Breast epithelium (tissue), 4 donors: Measurements from ENCODE around the gene MED20. TPM values are rescaled to one million over a fixed set of nuclear protein-coding genes. Genes with fewer than 3 reads are reported as not detected.

Experiments used
- DNase-seq, 2 donors: peaks; one replicate each; pipeline ENCODE4 v3.0.0-alpha.2; 2019; ENCODE audit warnings: low spot score in 2 of 2
- H3K27ac ChIP-seq, 2 donors: fragments of 200-600 bp; sonication (generic) in 1 of 2; one replicate each; pipeline ENCODE4 v1.5.1; 2016 to 2019; ENCODE audit warnings: mild to moderate bottlenecking in 1 of 2
- H3K27me3 ChIP-seq, 2 donors: fragments of 200-600 bp; sonication (generic) in 1 of 2; one replicate each; pipeline versions ENCODE4 v1.5.1 to v1.6.0; 2017 to 2019; ENCODE audit warnings: control low read depth in 1 of 2, mild to moderate bottlenecking in 1 of 2
- H3K36me3 ChIP-seq: fragments of 200-600 bp; one replicate; pipeline ENCODE4 v1.5.1; 2019
- H3K4me1 ChIP-seq, 2 donors: fragments of 200-600 bp; sonication (generic); one replicate each; pipeline ENCODE4 v1.5.1; 2016 to 2019; ENCODE audit warnings: control low read depth in 1 of 2
- H3K4me3 ChIP-seq, 3 donors: fragments of 200-600 bp; sonication (generic); 1 replicate in 2 of 3; 2 replicates in 1 of 3; pipeline ENCODE4 v1.5.1; 2016 to 2019; ENCODE audit warnings: mild to moderate bottlenecking in 3 of 3, moderate library complexity in 2 of 3
- H3K9me3 ChIP-seq, 2 donors: fragments of 200-600 bp; sonication (generic) in 1 of 2; one replicate each; pipeline ENCODE4 v1.5.1; 2016 to 2019; ENCODE audit warnings: control low read depth in 1 of 2
- CTCF ChIP-seq, 3 donors: fragments of 450-650 bp; IDR thresholded peaks; one replicate each; pipeline ENCODE4 v1.5.1; 2016 to 2017; ENCODE audit warnings: antibody characterized with exemption in 3 of 3, mild to moderate bottlenecking in 3 of 3, moderate library complexity in 3 of 3
- POLR2A ChIP-seq: fragments of 450-650 bp; IDR thresholded peaks from one replicate; pipeline ENCODE4 v1.6.1; 2016; ENCODE audit warnings: antibody characterized with exemption, mild to moderate bottlenecking, moderate library complexity
- POLR2AphosphoS5 ChIP-seq, 3 donors: sonication (generic); formaldehyde crosslinking; IDR thresholded peaks; one replicate each; pipeline ENCODE4 v1.6.1; 2017; ENCODE audit warnings: antibody characterized with exemption in 3 of 3
- intact Hi-C: fragments of 100-400 bp; cut with DNase I; formaldehyde crosslinking; loops from one replicate; pipeline ENCODE4 v1.15.1; 2023; ENCODE audit warnings: low total_unique reads
- total RNA-seq, 3 donors: library from RNA; depleted of rRNA; stranded (reverse); fragments of >200 nt; gene quantifications; one replicate each; pipeline ENCODE4 v1.1.0, GENCODE V29; 2016

The MED20 gene, protein sequence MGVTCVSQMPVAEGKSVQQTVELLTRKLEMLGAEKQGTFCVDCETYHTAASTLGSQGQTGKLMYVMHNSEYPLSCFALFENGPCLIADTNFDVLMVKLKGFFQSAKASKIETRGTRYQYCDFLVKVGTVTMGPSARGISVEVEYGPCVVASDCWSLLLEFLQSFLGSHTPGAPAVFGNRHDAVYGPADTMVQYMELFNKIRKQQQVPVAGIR
- 10 to 100 TPM in 1 of 3 donors, 1 to 10 TPM in 2; 9.8 to 16.5 (median 9.8) TPM for total RNA-seq

GRCh38 chr6:41920921-41921711, at the start of gene MED20, which contains the start of gene BYSL:
Gene MED20, minus strand, starts transcription at chr6:41921139. Its CDS starts 121 bp downstream, at chr6:41921018.
Gene BYSL, plus strand, starts transcription at chr6:41921499. Its CDS starts 64 bp downstream, at chr6:41921563.
- peak within 1 kb of the TSS; percentile 75 to 88 (median 86) for H3K4me3 ChIP-seq
- peaks cover 6 to 11% of the 10 kb centered on the region in 2 donors for H3K4me1 ChIP-seq
- peak within 1 kb of the TSS; percentile 95 to 99 for H3K27ac ChIP-seq
- H3K36me3 ChIP-seq = no peaks in the 10 kb centered on the region
- no peaks in the 10 kb centered on the region for H3K27me3 ChIP-seq
- H3K9me3 ChIP-seq = no peaks in the 10 kb centered on the region
- DNase-seq = peak; percentile 91 to 93
- peak; percentile 50 to 89 (median 78) for TF ChIP-seq POLR2AphosphoS5 (IDR thresholded peaks at IDR 0.05)
- TF ChIP-seq POLR2A = peak; percentile 53
- peak; percentile 95 to 98 (median 97) for TF ChIP-seq CTCF (IDR thresholded peaks at IDR 0.05)
- intact Hi-C loops = loop anchor here (5.0 to 10.0 kb wide), 2 partner anchors 124 to 374 kb away; partner anchors contain the start of gene FOXP4

DNA sequence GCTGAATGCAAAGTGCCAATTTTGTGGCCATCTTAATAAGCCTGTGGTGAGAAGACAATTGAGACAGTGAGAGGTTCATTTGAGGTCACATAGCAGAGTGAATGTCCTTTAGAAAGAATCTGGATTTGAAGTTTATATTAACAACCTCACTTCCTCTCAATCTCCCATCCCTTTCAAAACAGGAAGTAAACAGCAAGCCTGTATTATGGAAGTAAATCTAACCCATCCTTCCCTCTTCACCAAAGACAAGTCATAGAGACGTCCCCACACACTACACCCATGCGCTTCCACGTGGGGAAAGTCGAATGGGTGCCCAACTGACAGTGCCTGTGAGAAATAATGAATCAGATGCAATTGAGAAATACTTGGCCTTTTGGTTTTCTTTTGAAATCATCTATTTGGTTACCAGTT, 49.5 kb upstream of the MED20 start:
- Histone ChIP-seq H3K4me1 (no peaks in the 10 kb centered on the region), H3K9me3 (no peaks in the 10 kb centered on the region), H3K27me3 (no peaks in the 10 kb centered on the region), H3K4me3 (no peak overlapping the region), H3K27ac (no peak overlapping the region), H3K36me3 (no peaks in the 10 kb centered on the region)
- DNase-seq = no peak
- TF ChIP-seq CTCF (IDR thresholded peaks at IDR 0.05) (no peak), POLR2AphosphoS5 (IDR thresholded peaks at IDR 0.05) (no peak), POLR2A (no peak)
- intact Hi-C loops = no loop called here

- Histone ChIP-seq H3K4me3 (no peak overlapping the region), H3K27me3 (no peaks in the 10 kb centered on the region), H3K9me3 (no peaks in the 10 kb centered on the region), H3K4me1 (no peaks in the 10 kb centered on the region), H3K36me3 (no peaks in the 10 kb centered on the region), H3K27ac (no peak overlapping the region)
- DNase-seq = no peak
- intact Hi-C loops = no loop called here
- TF ChIP-seq POLR2A (no peak), POLR2AphosphoS5 (IDR thresholded peaks at IDR 0.05) (no peak), CTCF (IDR thresholded peaks at IDR 0.05) (no peak)
Observed at GRCh38 chr6:41967312-41968287, 46.7 kb upstream of the MED20 start.

- Histone ChIP-seq H3K27me3 (no peaks in the 10 kb centered on the region), H3K4me3 (no peak overlapping the region), H3K36me3 (no peaks in the 10 kb centered on the region), H3K27ac (no peak overlapping the region), H3K4me1 (no peaks in the 10 kb centered on the region), H3K9me3 (no peaks in the 10 kb centered on the region)
- no peak for DNase-seq
- intact Hi-C loops = no loop called here
- TF ChIP-seq POLR2AphosphoS5 (IDR thresholded peaks at IDR 0.05) = no peak
- no peak for TF ChIP-seq POLR2A
- no peak for TF ChIP-seq CTCF (IDR thresholded peaks at IDR 0.05)
Observed at GRCh38 chr6:41966961-41967311, 46.0 kb upstream of the MED20 start.
